GM19455 (cell line): Measurements from ENCODE around the gene TMPRSS5.
"Not testable (repeated sequence)": the region's sequence is repeated elsewhere in the genome, so short reads cannot be mapped to it uniquely, and the experiment has no call there.

ENCODE experiments used
- ATAC-seq: cut with Tn5 transposase; IDR thresholded peaks from one replicate; pipeline ENCODE4 v1.9.1; 2021; ENCODE audit not compliant: unreplicated experiment

The TMPRSS5 gene

DNA sequence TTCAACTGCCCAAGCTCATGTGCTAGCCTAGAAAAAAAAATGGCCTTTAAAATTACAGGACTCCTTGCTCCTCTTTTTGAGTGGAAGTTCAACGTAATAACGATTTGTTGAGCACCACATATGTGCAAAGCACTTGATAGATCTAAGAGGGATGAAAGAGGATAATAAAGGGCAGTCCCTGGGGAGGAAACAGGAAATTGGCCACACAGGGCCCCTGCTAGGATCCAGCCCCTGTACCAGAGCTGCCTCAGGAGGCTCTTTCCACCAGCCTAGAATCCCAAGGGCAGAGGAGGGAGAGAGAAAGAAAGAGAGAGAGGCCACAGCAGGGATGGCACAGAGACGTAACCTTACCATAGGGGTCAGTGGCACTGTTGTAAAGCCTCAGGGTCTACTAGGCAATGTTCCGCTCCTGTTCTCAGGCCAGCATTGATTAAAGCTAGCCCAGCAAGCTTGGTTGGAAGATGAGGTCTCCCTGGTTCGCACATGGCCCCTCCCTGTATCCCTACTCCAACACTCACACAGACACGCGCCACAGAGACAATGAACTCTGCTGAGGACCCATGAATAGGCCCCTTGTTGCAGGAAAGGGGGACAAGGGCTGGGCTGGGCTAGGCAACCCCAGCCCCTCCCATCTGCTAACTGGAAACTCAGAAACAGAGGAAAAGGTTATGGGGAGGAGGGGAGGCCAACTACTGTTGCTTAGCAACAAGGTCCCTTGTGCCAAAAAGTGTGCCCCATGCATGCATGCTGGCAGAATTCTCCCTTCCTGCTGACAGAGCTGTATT is at the start of gene TMPRSS5:
TMPRSS5 (minus strand) TSS at position 438 of the 785 bp plus-strand sequence; CDS start at position 354, 84 bp downstream.
- no peak for ATAC-seq

DNA sequence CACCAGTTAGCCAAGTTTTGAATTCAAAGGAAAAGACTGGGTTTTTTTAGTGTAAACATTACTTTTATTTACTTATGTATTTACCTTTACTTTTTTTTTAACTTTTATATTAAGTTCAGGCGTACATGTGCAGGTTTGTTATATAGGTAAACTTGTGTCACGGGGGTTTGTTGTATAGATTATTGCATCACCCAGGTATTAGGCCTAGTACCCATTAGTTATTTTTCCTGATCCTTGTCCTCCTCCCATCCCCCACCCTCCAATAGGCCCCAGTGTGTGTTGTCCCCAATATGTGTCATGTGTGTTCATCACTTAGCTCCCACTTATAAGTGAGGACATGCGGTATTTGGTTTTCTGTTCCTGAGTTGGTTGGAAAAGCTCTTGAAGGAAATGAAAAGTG is 46.8 kb upstream of the TMPRSS5 start:
- ATAC-seq: no peak

DNA sequence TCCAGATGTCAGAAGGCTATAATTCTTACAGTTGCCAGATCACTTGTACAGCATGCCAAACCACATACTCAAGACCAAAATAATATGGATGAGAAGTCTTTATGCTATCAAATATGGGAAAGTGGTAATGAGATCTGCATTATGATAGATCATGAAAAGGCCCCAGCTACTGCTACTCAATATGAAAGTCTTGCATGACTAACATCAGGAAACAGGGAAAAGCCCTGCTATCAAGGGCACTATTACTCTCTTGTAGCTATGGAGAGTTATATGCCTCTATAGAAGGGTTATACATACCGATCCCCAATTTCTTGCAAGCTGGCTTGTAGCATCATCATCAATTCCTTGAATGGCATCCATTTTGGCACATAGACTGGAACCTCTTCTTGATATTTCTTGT is 30.2 kb upstream of the TMPRSS5 start:
- ATAC-seq: no peak

DNA sequence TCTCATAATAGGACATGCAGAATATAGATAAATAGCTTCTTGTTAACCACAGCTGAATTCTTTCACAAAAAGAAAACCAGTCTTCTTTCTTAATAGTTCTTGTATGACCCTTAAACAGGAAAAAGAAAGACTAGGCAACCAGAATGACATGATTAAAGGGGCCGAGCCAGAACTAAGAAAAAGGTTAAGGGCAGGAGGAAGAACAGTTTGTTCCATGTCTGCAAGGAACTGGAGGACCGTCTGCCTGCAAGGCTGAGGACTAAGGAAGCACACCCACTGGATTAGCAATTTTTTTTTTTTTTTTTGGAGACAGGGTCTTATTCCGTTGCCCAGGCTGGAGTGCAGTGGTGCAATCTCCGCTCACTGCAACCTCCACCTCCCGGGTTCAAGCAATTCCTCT is 26.0 kb upstream of the TMPRSS5 start:
- ATAC-seq: no peak

DNA sequence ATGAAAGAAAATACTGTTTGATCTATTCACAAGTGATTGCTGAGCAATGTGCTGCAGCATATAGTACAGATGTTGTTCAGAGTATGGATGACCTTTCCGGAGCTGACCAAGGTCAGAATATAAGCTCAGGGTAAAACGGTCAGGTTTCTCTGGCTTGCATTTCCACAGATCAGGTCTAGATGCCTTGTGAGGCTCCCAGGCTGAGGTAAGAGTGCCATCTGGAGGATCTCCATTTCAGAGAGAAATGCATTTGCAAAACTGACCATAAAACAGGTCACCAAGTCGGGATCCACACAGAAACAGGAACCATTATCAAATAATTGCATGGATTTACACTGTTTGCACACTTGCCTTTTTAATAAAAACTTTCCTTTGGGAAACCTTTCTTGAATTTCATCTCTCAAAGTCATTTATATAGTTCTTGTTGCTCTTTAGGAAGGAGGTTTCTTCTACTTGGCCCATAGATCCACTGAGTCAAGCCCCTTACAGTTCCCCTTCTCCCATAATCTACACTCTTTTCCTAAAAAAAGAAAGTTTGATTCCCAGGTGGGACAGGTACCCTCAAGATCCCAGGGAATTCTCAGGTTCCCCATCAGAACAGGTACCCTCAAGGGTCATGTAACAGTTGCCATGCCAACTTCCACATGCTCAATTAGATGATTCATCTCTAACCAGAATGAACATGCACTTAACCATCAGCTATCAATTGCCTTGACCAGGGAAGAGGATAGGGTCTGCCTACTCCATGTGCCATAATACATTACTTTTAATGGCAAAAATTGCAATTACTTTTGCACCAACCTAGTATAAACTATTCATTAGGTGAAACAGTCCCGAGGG is 25.0 kb upstream of the TMPRSS5 start:
- no peak for ATAC-seq

DNA sequence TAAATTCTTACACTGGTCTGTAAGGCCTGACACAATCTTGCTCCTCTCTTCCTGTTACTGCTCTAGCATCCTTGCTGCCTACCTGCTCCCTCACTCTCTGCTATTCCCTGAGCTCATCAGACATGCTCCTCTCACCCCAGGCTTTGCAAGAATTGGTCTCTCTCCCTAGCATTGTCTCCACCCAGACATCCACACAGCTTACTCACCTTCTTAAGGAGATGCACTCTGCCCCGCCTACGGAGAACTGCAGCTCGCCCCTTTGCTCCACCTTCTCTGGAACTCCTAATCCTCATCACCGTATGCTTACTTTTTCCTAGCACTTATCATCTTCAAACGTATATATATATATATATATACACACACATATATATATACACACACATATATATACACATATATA is 23.3 kb upstream of the TMPRSS5 start:
- ATAC-seq: no peak

DNA sequence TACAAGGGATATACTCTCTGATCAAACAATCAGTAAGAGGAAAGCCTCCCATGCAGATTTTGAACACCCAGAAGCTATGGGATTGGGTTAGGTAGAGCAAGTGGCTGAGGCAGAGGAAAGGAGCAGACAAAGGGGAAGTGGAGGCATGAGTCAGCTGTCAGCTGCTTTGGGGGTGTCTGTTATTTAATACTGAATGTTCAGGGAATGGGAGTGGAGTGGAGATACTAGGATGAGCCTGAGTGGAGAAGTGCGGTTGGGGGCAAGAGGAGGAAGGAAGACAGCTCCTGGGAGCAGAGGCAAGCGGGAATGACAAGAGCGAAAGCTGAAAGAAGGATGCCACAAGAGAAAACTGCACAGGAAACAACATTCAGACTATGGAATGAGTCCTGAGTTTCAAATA is 22.7 kb upstream of the TMPRSS5 start:
- no peak for ATAC-seq

DNA sequence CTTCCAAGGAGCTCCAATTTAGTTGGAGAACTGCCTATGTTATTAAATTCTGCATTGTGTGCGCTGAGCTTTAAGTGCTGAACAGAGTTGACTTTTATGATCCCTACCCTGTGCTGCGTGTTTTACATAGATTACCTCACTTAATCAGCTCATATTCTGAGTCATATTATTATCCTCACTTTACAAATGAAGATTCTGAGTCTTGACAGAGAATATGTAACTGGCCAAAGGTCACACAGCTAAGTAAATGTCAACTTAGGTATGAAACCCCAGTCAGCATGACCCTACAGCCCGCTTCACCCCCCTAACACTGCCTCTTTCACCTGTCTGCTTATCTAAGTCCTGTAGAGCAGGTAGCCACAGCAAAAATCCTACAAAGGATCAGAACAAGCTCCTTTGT is 19.8 kb upstream of the TMPRSS5 start:
- ATAC-seq: no peak

DNA sequence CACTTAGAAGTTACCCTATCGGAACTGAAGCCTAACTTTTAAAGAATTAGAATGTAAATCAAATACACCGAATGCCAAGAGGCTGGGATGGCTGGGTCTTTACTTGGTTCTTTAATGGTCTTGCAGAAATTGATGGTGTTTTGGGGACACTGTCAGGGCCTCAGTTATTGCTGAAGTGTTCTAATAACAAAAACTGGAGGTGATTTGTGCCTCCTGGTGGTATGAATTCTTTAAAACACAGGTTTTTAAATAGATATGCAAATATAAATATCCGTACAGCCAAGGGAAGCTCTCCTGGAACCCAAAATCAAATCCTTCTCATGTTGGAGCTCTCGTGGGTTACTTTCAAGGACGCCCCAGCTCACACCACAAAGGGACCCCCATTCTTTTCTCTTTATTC is 19.3 kb upstream of the TMPRSS5 start:
- ATAC-seq: no peak

DNA sequence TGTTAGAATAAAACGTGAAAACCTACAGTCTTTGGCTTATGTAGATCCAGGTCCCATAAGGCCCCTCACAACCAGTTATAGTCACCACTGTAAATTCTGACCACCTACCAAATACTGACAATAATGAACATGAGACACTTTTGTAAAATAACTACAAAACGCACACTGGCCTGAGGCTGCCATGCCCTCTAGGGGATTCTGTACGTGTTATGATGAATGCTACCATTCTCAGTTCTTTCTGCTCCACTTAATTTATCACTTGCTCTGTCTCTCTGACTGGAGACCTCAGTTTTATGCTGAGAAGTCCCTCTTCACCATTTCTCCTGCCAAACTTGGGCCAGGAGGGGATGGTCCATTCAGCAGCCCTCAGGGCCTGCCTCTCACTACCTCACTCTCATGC is 18.7 kb upstream of the TMPRSS5 start:
- ATAC-seq: no peak

DNA sequence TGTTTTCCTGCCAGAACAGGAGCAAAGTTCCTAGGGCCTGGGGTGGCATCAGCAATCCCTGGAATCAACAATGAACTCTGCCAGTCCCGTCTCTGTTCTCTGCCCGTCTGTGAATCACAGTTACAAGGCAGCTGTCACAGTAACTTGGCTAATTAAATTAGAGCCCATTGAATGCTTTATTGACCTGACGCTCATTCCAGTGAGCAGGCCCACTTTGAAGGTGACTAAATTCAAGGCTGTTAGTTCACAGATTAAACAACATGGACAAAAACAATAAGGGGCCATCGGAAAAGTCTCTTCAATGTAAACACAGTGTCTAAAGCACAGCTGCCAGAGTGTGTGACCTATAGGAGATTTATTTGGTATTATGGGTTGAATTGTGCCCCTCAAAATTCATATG is 17.7 kb upstream of the TMPRSS5 start:
- no peak for ATAC-seq

DNA sequence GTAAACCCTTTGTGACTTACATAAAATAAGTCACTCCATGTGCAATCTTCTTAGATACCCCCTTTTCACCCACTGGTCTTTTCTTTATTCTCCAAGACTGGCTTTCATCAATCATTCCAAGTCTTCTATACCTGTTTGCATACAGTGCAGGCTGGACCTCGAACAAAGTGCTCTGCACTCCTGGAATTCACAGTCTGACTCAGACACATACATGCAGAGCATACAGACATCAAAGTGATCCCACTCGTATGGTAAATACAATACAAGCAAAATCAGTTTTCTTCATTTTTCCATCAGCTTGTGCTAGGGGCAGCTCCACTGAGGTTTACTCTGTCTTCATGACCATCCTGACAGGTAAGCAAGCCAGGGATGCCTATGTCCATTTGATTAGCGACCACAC is 16.8 kb upstream of the TMPRSS5 start:
- no peak for ATAC-seq

DNA sequence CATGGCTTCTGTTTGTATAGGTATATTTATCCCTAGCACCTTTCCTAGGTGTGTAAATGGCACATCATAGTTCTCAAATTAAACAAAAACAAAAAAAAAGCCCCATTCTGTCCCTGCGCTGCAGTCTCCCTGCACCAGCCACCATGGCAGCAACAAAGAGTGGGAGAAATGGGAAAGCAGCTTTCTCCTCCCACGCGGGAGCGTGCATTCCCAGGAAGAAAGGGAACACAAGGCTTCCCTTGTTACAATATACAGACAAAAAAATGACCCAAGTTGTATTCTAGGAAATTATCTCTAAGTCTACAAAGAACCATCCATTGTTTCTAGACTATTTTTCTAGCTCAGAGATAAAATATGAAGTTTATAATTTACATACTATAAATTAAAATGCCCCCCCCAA is 16.1 kb upstream of the TMPRSS5 start:
- ATAC-seq: no peak

DNA sequence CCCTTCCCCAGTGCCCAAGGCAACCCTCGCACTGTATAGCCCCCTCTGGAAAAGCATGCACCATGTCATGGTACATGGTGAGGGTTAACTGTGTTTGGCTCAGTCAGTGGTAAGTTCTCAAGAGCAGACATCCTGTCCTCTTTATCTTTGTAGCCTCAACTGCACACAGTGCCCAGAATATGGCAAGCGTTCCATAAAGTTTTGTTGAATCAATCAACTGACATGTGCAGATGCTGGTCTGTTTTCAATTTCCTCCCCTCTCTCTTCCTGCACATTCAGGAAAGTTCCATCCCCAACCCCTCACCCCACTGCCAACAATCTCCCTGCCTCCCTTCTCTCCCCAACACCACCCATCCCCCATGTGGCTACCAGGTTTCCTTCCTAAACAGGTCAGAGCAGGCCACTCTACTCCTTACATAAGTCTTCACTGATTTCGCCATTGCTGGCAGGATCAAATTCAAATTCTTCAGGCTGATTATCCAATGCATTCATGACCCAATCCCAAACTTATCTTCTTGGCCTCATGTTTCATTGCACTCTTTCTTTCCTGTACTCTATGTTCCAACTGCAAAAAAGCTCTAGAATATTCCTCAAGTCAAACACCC is 15.5 kb upstream of the TMPRSS5 start:
- no peak for ATAC-seq

DNA sequence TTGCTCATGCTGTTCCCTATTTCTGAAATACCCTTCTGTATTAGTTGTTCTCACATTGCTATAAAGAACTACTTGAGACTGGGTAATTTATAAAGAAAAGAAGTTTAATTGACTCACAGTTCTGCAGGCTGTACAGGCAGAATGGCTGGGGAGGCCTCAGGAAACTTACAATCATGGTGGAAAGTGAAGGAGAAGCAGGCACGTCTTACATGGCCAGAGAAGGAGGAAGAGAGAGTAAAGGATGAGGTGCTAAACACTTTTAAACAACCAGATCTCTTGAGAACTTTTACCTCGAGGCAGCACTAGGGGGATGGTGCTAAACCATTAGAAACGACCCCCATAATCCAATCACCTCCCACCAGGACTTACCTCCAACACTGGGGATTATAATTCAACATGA is 14.4 kb upstream of the TMPRSS5 start:
- ATAC-seq: not testable (repeated sequence)

DNA sequence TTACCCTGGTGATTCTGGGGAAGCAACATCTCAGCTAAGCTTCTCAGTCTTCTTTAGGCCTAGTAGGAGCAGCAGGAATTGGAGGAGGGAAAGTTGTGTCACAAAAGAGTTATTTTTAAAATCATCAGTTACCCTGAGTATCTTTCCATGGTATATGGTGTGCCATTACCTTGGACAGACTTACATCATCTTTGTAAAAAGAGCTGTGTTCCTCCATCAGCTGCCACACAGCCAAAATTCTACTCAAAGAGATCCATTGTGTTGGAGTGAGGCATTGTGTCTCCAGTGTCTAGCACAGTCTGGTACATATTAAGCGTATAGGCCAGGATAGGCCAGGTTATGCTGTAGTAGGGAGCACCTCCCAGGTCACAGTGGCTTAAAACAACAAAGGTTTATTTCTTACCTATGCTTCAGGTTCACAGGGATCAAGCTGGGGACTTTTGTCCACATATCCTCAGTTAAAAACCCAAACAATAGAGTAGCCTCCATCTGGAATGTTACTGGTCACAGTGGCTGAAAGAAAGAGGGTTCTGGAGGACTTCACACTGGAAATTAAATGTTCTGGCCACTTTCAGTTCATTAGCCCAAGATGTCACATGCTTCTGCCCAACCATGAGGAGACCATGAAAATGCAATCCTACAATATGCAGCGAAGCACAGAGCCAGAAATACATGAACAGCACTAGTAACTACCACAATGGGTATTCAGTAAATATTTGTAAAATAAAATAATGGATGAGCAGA is 9.9 kb upstream of the TMPRSS5 start:
- no peak for ATAC-seq

DNA sequence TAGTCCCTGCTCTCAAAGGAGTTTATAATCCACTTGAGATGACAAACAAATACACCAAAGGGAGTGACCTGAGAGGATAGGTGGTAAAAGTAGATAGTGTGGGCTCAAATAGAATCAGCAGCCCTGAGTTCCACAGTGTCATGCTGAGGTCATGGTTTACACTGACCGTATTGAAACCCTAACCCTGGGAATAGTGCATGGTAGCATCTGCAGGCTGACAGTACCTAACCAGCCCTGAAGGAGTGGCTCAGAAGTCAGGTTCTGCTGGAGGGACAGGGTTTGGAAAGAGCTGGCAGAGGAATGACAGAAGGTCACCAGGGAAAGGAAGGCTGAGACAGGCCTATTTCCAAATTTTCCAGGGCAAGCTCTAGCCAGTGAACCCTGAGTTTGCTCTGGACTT is 9.2 kb upstream of the TMPRSS5 start:
- no peak for ATAC-seq

DNA sequence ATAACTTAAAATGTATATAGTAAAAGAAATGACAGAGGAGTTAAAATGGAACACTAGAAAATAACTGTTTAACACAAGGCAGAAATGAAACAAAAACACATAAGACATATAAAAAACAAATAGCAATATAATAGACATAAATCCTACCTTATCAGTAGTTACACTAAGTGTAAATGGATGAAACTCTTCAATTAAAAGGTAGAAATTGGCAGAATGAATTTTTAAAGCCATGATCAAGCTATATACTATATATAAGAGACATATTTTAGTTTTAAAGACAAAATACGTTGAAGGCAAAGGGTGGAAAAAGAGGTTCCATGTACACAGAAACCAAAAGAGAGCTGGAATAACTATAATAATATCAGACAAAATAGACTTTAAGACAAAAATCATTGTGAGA is 4.9 kb upstream of the TMPRSS5 start:
- ATAC-seq: no peak

DNA sequence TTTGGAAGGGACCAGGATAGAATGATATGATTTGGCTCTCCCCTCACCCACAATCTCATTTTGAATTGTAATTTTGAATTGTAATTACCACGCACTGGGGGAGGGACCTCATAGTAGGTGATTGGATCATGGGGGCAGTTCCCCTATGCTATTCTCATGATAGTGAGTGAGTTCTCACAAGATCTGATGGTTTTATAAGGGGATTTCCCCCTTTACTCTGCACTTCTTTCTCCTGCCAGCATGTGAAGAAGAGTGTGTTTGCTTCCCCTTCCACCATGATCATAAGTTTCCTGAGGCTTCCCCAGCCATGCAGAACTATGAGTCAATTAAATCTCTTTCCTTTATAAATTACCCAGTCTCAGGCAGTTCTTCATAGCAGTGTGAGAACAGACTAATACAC is 2.6 kb downstream of the TMPRSS5 start:
- ATAC-seq: not testable (repeated sequence)

DNA sequence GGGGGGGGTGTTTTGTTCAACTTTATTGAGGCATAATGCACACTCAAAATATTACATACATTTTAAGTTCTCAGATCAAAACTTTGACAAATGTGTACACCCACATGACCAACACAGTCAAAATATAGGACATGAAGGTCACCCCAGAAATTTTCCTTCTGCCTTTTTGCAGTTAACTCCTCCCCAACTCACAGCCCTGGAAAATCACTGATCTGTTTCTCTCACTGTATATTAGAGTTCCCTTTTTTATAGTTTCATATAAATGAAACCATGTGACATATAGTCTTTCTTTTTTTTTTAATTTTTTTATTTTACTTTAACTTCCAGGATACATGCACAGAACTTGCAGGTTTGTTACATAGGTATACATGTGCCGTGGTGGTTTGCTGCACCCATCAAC is 4.6 kb downstream of the TMPRSS5 start:
- no peak for ATAC-seq

DNA sequence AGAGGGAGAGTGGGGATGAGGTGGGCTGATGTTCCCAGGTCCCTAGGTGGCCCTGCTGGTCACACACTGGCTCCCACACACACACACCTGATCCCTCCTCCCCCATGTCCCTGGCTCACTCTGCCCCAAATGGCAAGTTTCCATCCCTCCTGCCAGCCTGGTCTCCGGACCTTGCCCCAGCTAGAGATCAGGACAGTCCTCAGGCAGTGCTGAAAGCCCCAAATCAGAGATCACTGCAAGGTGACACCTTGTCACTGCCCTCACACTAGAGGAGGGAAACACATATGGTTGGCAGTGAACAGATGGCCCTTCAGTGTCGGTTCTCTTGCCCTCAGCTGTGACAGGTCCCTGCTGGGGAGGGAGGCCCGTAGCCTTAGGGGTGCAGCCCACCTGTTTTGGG is 7.6 kb downstream of the TMPRSS5 start:
- ATAC-seq: no peak
